PFSK-1 (cell line): ENCODE data around the gene FURIN.

Source experiments
- FOXP2 ChIP-seq: optimal IDR thresholded peaks from 2 replicates; pipeline ENCODE3; 2011; ENCODE audit warnings: borderline replicate concordance, control low read depth, inconsistent platforms; ENCODE audit not compliant: insufficient read depth; ENCODE audit errors: extremely low read length, extremely low read depth
- POLR2AphosphoS5 ChIP-seq: IDR thresholded peaks from 2 replicates; pipeline ENCODE4 v1.6.1; 2012; ENCODE audit warnings: low read depth, mild to moderate bottlenecking, control low read depth, low read length, moderate library complexity
- SIN3A ChIP-seq: IDR thresholded peaks from 2 replicates; pipeline ENCODE4 v1.6.1; 2012; ENCODE audit warnings: mild to moderate bottlenecking, low read length, moderate library complexity, borderline replicate concordance; ENCODE audit not compliant: insufficient read depth
- TAF1 ChIP-seq: IDR thresholded peaks from 2 replicates; pipeline ENCODE4 v1.6.1; 2012; ENCODE audit warnings: low read length, control low read depth, borderline replicate concordance; ENCODE audit not compliant: insufficient read depth
- TF ChIP-seq, protein P1 (sequence below), 2 experiments: IDR thresholded peaks; 2 replicates each; pipeline versions ENCODE4 v1.6.1 to v1.8.0; 2011 to 2012; ENCODE audit warnings: low read depth in 2 of 2, low read length in 2 of 2, control low read depth in 1 of 2, inconsistent platforms in 1 of 2, mild to moderate bottlenecking in 1 of 2, moderate library complexity in 1 of 2; ENCODE audit not compliant: insufficient read depth in 1 of 2

GRCh38 chr15:90881181-90881977 is 13.0 kb downstream of the FURIN start:
- TF ChIP-seq POLR2AphosphoS5 (no peak), FOXP2 (no peak), SIN3A (no peak), TAF1 (no peak)
- TF ChIP-seq, protein P1, sequence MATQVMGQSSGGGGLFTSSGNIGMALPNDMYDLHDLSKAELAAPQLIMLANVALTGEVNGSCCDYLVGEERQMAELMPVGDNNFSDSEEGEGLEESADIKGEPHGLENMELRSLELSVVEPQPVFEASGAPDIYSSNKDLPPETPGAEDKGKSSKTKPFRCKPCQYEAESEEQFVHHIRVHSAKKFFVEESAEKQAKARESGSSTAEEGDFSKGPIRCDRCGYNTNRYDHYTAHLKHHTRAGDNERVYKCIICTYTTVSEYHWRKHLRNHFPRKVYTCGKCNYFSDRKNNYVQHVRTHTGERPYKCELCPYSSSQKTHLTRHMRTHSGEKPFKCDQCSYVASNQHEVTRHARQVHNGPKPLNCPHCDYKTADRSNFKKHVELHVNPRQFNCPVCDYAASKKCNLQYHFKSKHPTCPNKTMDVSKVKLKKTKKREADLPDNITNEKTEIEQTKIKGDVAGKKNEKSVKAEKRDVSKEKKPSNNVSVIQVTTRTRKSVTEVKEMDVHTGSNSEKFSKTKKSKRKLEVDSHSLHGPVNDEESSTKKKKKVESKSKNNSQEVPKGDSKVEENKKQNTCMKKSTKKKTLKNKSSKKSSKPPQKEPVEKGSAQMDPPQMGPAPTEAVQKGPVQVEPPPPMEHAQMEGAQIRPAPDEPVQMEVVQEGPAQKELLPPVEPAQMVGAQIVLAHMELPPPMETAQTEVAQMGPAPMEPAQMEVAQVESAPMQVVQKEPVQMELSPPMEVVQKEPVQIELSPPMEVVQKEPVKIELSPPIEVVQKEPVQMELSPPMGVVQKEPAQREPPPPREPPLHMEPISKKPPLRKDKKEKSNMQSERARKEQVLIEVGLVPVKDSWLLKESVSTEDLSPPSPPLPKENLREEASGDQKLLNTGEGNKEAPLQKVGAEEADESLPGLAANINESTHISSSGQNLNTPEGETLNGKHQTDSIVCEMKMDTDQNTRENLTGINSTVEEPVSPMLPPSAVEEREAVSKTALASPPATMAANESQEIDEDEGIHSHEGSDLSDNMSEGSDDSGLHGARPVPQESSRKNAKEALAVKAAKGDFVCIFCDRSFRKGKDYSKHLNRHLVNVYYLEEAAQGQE (IDR thresholded peaks at IDR 0.05; ENCODE audit: insufficient read depth in 1 of 2, low read depth in 2 of 2, low read length in 2 of 2) = no peak
